H1 (cell line): ENCODE data around the gene PHC3. TPM values are rescaled to one million over a fixed set of nuclear protein-coding genes. Genes with fewer than 3 reads are reported as not detected.

Experiments
- ATF3 ChIP-seq: IDR thresholded peaks from 2 replicates; pipeline ENCODE4 v1.6.1; 2011; ENCODE audit warnings: low read depth, mild to moderate bottlenecking, low read length; ENCODE audit not compliant: insufficient read depth
- CHD7 ChIP-seq: fragments of 300-600 bp; sonication (generic); IDR thresholded peaks from 2 replicates; pipeline ENCODE4 v1.7.1; 2012; ENCODE audit warnings: low read length, moderate library complexity, mild to moderate bottlenecking, inconsistent platforms; ENCODE audit not compliant: insufficient replicate concordance
- HDAC6 ChIP-seq: IDR thresholded peaks from one replicate; pipeline ENCODE4 v1.7.1; 2012; ENCODE audit warnings: low read depth, mild to moderate bottlenecking, inconsistent platforms, low read length, moderate library complexity
- KDM4A ChIP-seq: IDR thresholded peaks from one replicate; pipeline ENCODE4 v1.7.1; 2012; ENCODE audit warnings: low read depth, mild to moderate bottlenecking, moderate library complexity, low read length, inconsistent platforms; ENCODE audit not compliant: severe bottlenecking
- PHF8 ChIP-seq: fragments of 200-600 bp; sonication (generic); conservative IDR thresholded peaks from 2 replicates; pipeline ENCODE4 v1.7.1; 2012; ENCODE audit warnings: low read depth, mild to moderate bottlenecking, inconsistent platforms, low read length, moderate library complexity
- RFX5 ChIP-seq: IDR thresholded peaks from 2 replicates; pipeline ENCODE4 v1.6.1; 2011; ENCODE audit warnings: low read depth, low read length, improper control_type of control experiment, borderline replicate concordance
- SIN3A ChIP-seq, 2 experiments: IDR thresholded peaks in 1 of 2; conservative IDR thresholded peaks in 1 of 2; 2 replicates each; pipeline ENCODE4 v1.6.1; 2011 to 2012; ENCODE audit warnings: low read length in 2 of 2, improper control_type of control experiment in 1 of 2, low read depth in 1 of 2, mild to moderate bottlenecking in 1 of 2
- SP4 ChIP-seq: IDR thresholded peaks from 2 replicates; pipeline ENCODE4 v1.6.1; 2012; ENCODE audit warnings: low read length, inconsistent platforms
- SRF ChIP-seq: IDR thresholded peaks from 2 replicates; pipeline ENCODE4 v1.6.1; 2011; ENCODE audit warnings: mild to moderate bottlenecking, low read depth, low read length, moderate library complexity
- TAF1 ChIP-seq: IDR thresholded peaks from 2 replicates; pipeline ENCODE4 v1.6.1; 2011; ENCODE audit warnings: mild to moderate bottlenecking, low read depth, low read length
- TAF7 ChIP-seq: optimal IDR thresholded peaks from 2 replicates; pipeline ENCODE3; 2011; ENCODE audit warnings: low read depth, mild to moderate bottlenecking, inconsistent platforms, low read length, moderate library complexity, borderline replicate concordance
- polyA plus RNA-seq, 7 experiments: library from polyadenylated mRNA; depleted of rRNA in 3 of 7; stranded (reverse) in 5 of 7; unstranded in 2 of 7; fragments of >200 nt in 5 of 7; fragments of 200-250 nt in 2 of 7; gene quantifications; 1 replicate in 5 of 7; 2 replicates in 1 of 7; 4 replicates in 1 of 7; pipeline versions ENCODE4 v1.2.1 to v1.2.3, GENCODE V29; 2011 to 2013; ENCODE audit warnings: missing spikeins in 2 of 7, mixed read lengths in 2 of 7
- total RNA-seq: library from RNA; stranded (reverse); fragmentation: NEBNext Ultra II Directional; extraction: Animal tissue kit (Norgen Biotek cat#: 25700); gene quantifications from 2 replicates; pipeline ENCODE4 v1.2.1, GENCODE V29; 2021

Gene PHC3
- total and polyA plus RNA-seq, 2 of the 8 experiments (the other 6 are each of a cell fraction or from before 2014, with no cell fraction given), result 26.4 to 29.2 TPM

- TF ChIP-seq CHD7 (no peak), SRF (no peak), SIN3A (conservative IDR thresholded peaks at IDR 0.05 in 1 of 2, IDR thresholded peaks at IDR 0.05 in 1 of 2; ENCODE audit: low read depth in 1 of 2, low read length in 2 of 2) (no peak), PHF8 (no peak), TAF7 (no peak), RFX5 (no peak), SP4 (no peak), KDM4A (no peak), TAF1 (no peak), HDAC6 (no peak), ATF3 (no peak)
These were observed 52.5 kb downstream of the PHC3 start (continued) for GRCh38 chr3:170128977-170129431.
